ENCODE results near the gene CLTC.
"Not testable (repeated sequence)": the region's sequence is repeated elsewhere in the genome, so short reads cannot be mapped to it uniquely, and the experiment has no call there.

CLTC gene

GRCh38 chr17:59651346-59651745 is 31.7 kb downstream of the CLTC start:
- Histone ChIP-seq H3K4me1 (peaks cover 3% of the 10 kb centered on the region), H3K9ac (no peak overlapping the region), H3K27me3 (ENCODE audit: control insufficient read depth, insufficient read depth, low read length) (no peaks in the 10 kb centered on the region), H3K4me2 (ENCODE audit: low read length) (no peak overlapping the region), H3K79me2 (peaks cover 23% of the 10 kb centered on the region), H2AFZ (no peak overlapping the region), H3K9me3 (ENCODE audit: control insufficient read depth, low read length) (no peaks in the 10 kb centered on the region), H3K4me3 (ENCODE audit: low read depth, low read length) (no peak overlapping the region), H3K27ac (no peak overlapping the region), H3K36me3 (ENCODE audit: control insufficient read depth, insufficient read depth, low read length) (no peaks in the 10 kb centered on the region)
- TF ChIP-seq, protein P1, sequence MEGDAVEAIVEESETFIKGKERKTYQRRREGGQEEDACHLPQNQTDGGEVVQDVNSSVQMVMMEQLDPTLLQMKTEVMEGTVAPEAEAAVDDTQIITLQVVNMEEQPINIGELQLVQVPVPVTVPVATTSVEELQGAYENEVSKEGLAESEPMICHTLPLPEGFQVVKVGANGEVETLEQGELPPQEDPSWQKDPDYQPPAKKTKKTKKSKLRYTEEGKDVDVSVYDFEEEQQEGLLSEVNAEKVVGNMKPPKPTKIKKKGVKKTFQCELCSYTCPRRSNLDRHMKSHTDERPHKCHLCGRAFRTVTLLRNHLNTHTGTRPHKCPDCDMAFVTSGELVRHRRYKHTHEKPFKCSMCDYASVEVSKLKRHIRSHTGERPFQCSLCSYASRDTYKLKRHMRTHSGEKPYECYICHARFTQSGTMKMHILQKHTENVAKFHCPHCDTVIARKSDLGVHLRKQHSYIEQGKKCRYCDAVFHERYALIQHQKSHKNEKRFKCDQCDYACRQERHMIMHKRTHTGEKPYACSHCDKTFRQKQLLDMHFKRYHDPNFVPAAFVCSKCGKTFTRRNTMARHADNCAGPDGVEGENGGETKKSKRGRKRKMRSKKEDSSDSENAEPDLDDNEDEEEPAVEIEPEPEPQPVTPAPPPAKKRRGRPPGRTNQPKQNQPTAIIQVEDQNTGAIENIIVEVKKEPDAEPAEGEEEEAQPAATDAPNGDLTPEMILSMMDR (IDR thresholded peaks at IDR 0.05): no peak

DNA sequence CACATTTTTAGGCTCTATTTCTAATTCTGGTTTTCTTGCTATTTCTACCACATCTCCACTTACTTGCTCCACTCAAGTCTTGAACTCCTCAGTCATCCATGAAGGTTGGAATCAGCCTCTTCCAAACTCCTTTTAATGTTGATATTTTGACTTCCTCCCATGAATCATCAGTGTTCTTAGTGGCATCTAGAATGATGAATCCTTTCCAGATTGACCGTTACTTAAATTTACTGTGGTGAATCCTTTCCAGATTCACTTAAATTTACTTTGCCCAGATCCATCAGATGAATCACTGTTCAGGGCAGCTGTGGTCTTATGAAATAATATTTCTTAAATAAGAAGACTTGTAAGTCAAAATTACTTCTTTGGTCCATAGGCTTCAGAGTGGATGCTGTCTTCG is 32.4 kb downstream of the CLTC start:
- no peaks in the 10 kb centered on the region for H3K9me3 ChIP-seq (ENCODE audit: control insufficient read depth, low read length)
- no peak overlapping the region for H3K4me2 ChIP-seq (ENCODE audit: low read length)
- no peak overlapping the region for H2AFZ ChIP-seq
- H3K4me3 ChIP-seq (ENCODE audit: low read depth, low read length): no peak overlapping the region
- no peak overlapping the region for H3K9ac ChIP-seq
- H3K27me3 ChIP-seq (ENCODE audit: control insufficient read depth, insufficient read depth, low read length): no peaks in the 10 kb centered on the region
- H3K4me1 ChIP-seq: peaks cover 3% of the 10 kb centered on the region
- peaks cover 23% of the 10 kb centered on the region for H3K79me2 ChIP-seq
- TF ChIP-seq, protein P1 (IDR thresholded peaks at IDR 0.05): no peak
- no peaks in the 10 kb centered on the region for H3K36me3 ChIP-seq (ENCODE audit: control insufficient read depth, insufficient read depth, low read length)
- no peak overlapping the region for H3K27ac ChIP-seq

DNA sequence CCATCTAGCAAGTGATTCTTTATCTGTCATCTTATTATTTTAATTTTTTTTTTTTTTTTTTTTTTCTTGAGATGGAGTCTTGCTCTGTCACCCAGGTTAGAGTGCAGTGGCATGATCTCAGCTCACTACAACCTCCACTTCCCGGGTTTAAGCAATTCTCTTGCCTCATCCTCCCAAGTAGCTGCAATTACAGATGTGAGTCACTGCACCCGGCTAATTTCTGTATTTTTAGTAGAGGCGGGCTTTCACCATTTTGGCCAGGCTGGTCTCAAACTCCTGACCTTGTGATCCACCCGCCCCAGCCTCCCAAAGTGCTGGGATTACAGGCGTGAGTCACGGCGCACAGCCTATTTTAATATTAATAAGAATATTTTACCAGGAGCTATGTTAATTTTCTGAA is 36.9 kb downstream of the CLTC start:
- not testable (repeated sequence) for H3K9ac ChIP-seq; H3K27ac ChIP-seq; H3K4me3 ChIP-seq (ENCODE audit: low read depth, low read length); H3K9me3 ChIP-seq (ENCODE audit: control insufficient read depth, low read length); H2AFZ ChIP-seq; H3K4me2 ChIP-seq (ENCODE audit: low read length); H3K27me3 ChIP-seq (ENCODE audit: control insufficient read depth, insufficient read depth, low read length); H3K36me3 ChIP-seq (ENCODE audit: control insufficient read depth, insufficient read depth, low read length); H3K4me1 ChIP-seq
- peaks cover 20% of the 10 kb centered on the region for H3K79me2 ChIP-seq

DNA sequence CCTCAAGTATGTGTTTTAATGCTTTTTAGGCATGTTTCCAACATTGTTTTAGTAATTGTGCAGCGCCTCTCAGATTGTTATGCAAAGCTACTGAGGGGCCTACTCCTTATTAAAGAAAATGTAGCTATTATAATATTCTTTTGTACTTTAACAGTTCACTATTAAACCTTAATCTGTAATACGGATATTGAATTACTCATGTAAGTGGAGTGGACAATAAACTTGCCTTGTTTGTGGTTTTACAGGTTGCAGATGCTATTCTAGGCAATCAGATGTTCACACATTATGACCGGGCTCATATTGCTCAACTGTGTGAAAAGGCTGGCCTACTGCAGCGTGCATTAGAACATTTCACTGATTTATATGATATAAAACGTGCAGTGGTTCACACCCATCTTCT is 46.5 kb downstream of the CLTC start:
- Histone ChIP-seq H3K4me1 (no peaks in the 10 kb centered on the region), H3K36me3 (ENCODE audit: control insufficient read depth, insufficient read depth, low read length) (no peaks in the 10 kb centered on the region)
- TF ChIP-seq, protein P1 (IDR thresholded peaks at IDR 0.05): no peak

DNA sequence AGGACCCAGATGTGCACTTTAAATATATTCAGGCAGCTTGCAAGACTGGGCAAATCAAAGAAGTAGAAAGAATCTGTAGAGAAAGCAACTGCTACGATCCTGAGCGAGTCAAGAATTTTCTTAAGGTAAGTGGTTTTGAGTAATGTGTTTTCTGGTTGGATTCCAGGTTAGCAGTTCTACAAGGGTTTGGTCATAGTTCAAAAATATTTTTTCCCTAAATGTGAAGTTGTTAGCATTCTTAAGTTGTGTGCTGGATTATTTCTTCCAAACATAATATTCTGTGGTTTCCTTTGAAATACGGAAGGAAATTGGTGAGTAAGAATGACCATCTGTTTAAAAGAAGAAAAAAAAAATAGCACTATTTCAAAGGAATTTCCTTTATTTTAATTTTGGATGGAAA is 49.1 kb downstream of the CLTC start:
- TF ChIP-seq, protein P1 (IDR thresholded peaks at IDR 0.05): no peak
- no peak overlapping the region for H3K27ac ChIP-seq
- H3K9me3 ChIP-seq (ENCODE audit: control insufficient read depth, low read length): no peaks in the 10 kb centered on the region
- peaks cover 28% of the 10 kb centered on the region for H3K79me2 ChIP-seq
- H3K27me3 ChIP-seq (ENCODE audit: control insufficient read depth, insufficient read depth, low read length): no peaks in the 10 kb centered on the region
- H3K4me3 ChIP-seq (ENCODE audit: low read depth, low read length): no peak overlapping the region
- no peaks in the 10 kb centered on the region for H3K36me3 ChIP-seq (ENCODE audit: control insufficient read depth, insufficient read depth, low read length)
- no peak overlapping the region for H3K4me2 ChIP-seq (ENCODE audit: low read length)
- H2AFZ ChIP-seq: no peak overlapping the region
- no peak overlapping the region for H3K9ac ChIP-seq
- H3K4me1 ChIP-seq: no peaks in the 10 kb centered on the region

More for the DNA sequence above, 46.5 kb downstream of the CLTC start:
- H3K79me2 ChIP-seq: peaks cover 22% of the 10 kb centered on the region
- H3K4me3 ChIP-seq (ENCODE audit: low read depth, low read length): no peak overlapping the region
- H3K27me3 ChIP-seq (ENCODE audit: control insufficient read depth, insufficient read depth, low read length): no peaks in the 10 kb centered on the region
- H2AFZ ChIP-seq: no peak overlapping the region
- no peak overlapping the region for H3K9ac ChIP-seq
- H3K27ac ChIP-seq: no peak overlapping the region
- H3K4me2 ChIP-seq (ENCODE audit: low read length): no peak overlapping the region
- H3K9me3 ChIP-seq (ENCODE audit: control insufficient read depth, low read length): no peaks in the 10 kb centered on the region

Measured in parathyroid adenoma (tissue), 2 donors.